T follicular helper cell (primary cell): ENCODE data around the gene STXBP1.
"Not testable (repeated sequence)": the region's sequence is repeated elsewhere in the genome, so short reads cannot be mapped to it uniquely, and the experiment has no call there.

Experiments used
- DNase-seq: peaks from one replicate; pipeline ENCODE4 v3.0.0-alpha.2; 2020; ENCODE audit warnings: low read depth

Gene STXBP1

GRCh38 chr9:127578627-127578951 is 33.5 kb upstream of the STXBP1 start:
- no peak for DNase-seq

GRCh38 chr9:127578952-127579853 is 32.9 kb upstream of the STXBP1 start:
- DNase-seq = no peak

GRCh38 chr9:127580366-127580765 is 31.7 kb upstream of the STXBP1 start:
- no peak for DNase-seq

- no peak for DNase-seq
Measured at GRCh38 chr9:127580879-127581475, 31.1 kb upstream of the STXBP1 start.

- DNase-seq = not testable (repeated sequence)
Measured at GRCh38 chr9:127584474-127584805, 27.6 kb upstream of the STXBP1 start.

GRCh38 chr9:127585161-127585819 is 26.8 kb upstream of the STXBP1 start:
- DNase-seq = no peak

GRCh38 chr9:127586096-127586495 is 26.0 kb upstream of the STXBP1 start:
- DNase-seq = no peak

GRCh38 chr9:127586537-127586936 is 25.5 kb upstream of the STXBP1 start:
- DNase-seq = peak; percentile 40

GRCh38 chr9:127587966-127588365 is 24.1 kb upstream of the STXBP1 start:
- no peak for DNase-seq

- no peak for DNase-seq
Measured at GRCh38 chr9:127588740-127589506, 23.2 kb upstream of the STXBP1 start.

GRCh38 chr9:127589955-127590370 is 22.1 kb upstream of the STXBP1 start:
- DNase-seq = no peak

- DNase-seq = no peak
Measured at GRCh38 chr9:127595611-127596010, 16.5 kb upstream of the STXBP1 start.

- no peak for DNase-seq
Measured at GRCh38 chr9:127598839-127599549, 13.1 kb upstream of the STXBP1 start.

- DNase-seq = no peak
Measured at GRCh38 chr9:127599550-127599891, 12.6 kb upstream of the STXBP1 start.

- DNase-seq = no peak
Measured at GRCh38 chr9:127603226-127603625, 8.9 kb upstream of the STXBP1 start.

GRCh38 chr9:127606043-127606442 is 6.0 kb upstream of the STXBP1 start:
- DNase-seq = no peak

GRCh38 chr9:127608104-127608966 is 3.7 kb upstream of the STXBP1 start:
- DNase-seq = peak; percentile 65

- no peak for DNase-seq
Measured at GRCh38 chr9:127611603-127611898, 526 bp upstream of the STXBP1 start.

- peak; percentile 19 for DNase-seq
Measured at GRCh38 chr9:127612939-127613582, 984 bp downstream of the STXBP1 start.

GRCh38 chr9:127613583-127613954 is 1.5 kb downstream of the STXBP1 start:
- DNase-seq = no peak

GRCh38 chr9:127614961-127615360 is 2.9 kb downstream of the STXBP1 start:
- DNase-seq = no peak
